ENCODE data around the gene C12orf76.
"Not testable (repeated sequence)": the region's sequence is repeated elsewhere in the genome, so short reads cannot be mapped to it uniquely, and the experiment has no call there.

The C12orf76 gene

GRCh38 chr12:110059651-110060000, 11.3 kb upstream of the C12orf76 start:
- DNase-seq, result no peak

GRCh38 chr12:110058875-110059615, 10.7 kb upstream of the C12orf76 start:
- no peak for DNase-seq

- DNase-seq, result not testable (repeated sequence)
Measured at GRCh38 chr12:110056643-110057042, 8.3 kb upstream of the C12orf76 start.

GRCh38 chr12:110055375-110056352, 7.3 kb upstream of the C12orf76 start:
- DNase-seq, result peak; percentile 92

- no peak for DNase-seq
Measured at GRCh38 chr12:110050927-110051326, 2.6 kb upstream of the C12orf76 start.

- DNase-seq, result not testable (repeated sequence)
Measured at GRCh38 chr12:110049666-110050065, 1.3 kb upstream of the C12orf76 start.

GRCh38 chr12:110049034-110049433, 712 bp upstream of the C12orf76 start:
- DNase-seq, result not testable (repeated sequence)

- DNase-seq, result no peak
Measured at GRCh38 chr12:110047297-110047940, 903 bp downstream of the C12orf76 start.

- no peak for DNase-seq
Measured at GRCh38 chr12:110046451-110047187, 1.7 kb downstream of the C12orf76 start.

- no peak for DNase-seq
Measured at GRCh38 chr12:110042264-110042663, 6.1 kb downstream of the C12orf76 start.

- peak; percentile 86 for DNase-seq
Measured at GRCh38 chr12:110039085-110039807, 9.1 kb downstream of the C12orf76 start.

- DNase-seq, result no peak
Measured at GRCh38 chr12:110038741-110039084, 9.6 kb downstream of the C12orf76 start.

- DNase-seq, result no peak
Measured at GRCh38 chr12:110037315-110037714, 11.0 kb downstream of the C12orf76 start.

GRCh38 chr12:110035534-110036104, 12.7 kb downstream of the C12orf76 start:
- DNase-seq, result no peak

GRCh38 chr12:110033888-110034287, 14.4 kb downstream of the C12orf76 start:
- no peak for DNase-seq

- no peak for DNase-seq
Measured at GRCh38 chr12:110029290-110029815, 19.0 kb downstream of the C12orf76 start.

GRCh38 chr12:110028323-110028722, 20.0 kb downstream of the C12orf76 start:
- DNase-seq, result no peak

- DNase-seq, result no peak
Measured at GRCh38 chr12:110024051-110024450, 24.3 kb downstream of the C12orf76 start.

- no peak for DNase-seq
Measured at GRCh38 chr12:110023059-110023980, 25.0 kb downstream of the C12orf76 start.

GRCh38 chr12:110020956-110021355, 27.4 kb downstream of the C12orf76 start:
- no peak for DNase-seq
